HG02678 (cell line): ENCODE data around the gene ADTRP.

Experiments
- ATAC-seq: cut with Tn5 transposase; IDR thresholded peaks from one replicate; pipeline ENCODE4 v1.9.1; 2021; ENCODE audit warnings: mild to moderate bottlenecking, moderate library complexity; ENCODE audit not compliant: unreplicated experiment

Gene ADTRP

GRCh38 chr6:11665604-11666326 is 112.8 kb downstream of the ADTRP start:
- ATAC-seq = no peak
